WI38 (cell line): Measurements from ENCODE around the gene TMEM59.

Experiments
- H3K4me3 ChIP-seq: 2 replicates; pipeline ENCODE4 v1.5.1; 2011; ENCODE audit warnings: low read depth, mild to moderate bottlenecking, control low read depth, low read length
- TF ChIP-seq, protein P1 (sequence below): IDR thresholded peaks from 2 replicates; pipeline ENCODE4 v1.5.1; 2012; ENCODE audit warnings: low read depth, mild to moderate bottlenecking, control low read depth, low read length

The TMEM59 gene

DNA sequence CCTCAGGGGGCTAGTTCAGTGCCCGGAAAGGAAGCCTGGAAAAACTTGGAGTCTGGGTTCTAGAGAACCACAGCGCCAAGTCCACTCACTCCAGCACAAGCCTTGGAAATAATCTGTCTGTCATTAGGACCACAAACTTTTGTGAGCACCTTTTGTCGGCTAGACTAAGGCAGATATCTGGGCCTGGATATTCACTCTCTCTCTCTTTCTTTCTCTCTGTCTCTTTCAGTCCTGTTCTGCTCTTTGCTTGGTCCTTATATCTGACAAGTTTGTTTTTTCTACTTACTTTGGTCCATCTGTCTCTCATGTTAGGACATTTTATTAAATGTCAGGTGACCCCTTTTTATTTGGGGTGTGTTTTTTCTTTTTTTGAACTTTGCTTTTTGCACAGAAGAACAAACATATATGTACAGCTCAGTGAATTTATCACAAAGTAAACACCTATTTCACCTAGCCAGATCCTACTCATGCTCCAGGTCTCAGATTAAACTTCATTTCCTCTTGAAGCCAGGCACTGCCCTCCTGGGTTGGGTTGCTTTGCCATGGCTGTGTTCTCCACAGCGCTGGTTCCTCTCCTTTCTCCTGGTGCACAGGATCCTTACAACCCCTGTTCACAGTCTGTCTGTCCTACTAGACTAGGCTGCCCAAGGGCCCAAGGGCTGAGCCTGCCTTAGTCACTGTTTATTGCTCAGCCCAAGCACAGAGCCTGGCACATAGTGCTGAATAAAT, 41.2 kb upstream of the TMEM59 start:
- TF ChIP-seq, protein P1, sequence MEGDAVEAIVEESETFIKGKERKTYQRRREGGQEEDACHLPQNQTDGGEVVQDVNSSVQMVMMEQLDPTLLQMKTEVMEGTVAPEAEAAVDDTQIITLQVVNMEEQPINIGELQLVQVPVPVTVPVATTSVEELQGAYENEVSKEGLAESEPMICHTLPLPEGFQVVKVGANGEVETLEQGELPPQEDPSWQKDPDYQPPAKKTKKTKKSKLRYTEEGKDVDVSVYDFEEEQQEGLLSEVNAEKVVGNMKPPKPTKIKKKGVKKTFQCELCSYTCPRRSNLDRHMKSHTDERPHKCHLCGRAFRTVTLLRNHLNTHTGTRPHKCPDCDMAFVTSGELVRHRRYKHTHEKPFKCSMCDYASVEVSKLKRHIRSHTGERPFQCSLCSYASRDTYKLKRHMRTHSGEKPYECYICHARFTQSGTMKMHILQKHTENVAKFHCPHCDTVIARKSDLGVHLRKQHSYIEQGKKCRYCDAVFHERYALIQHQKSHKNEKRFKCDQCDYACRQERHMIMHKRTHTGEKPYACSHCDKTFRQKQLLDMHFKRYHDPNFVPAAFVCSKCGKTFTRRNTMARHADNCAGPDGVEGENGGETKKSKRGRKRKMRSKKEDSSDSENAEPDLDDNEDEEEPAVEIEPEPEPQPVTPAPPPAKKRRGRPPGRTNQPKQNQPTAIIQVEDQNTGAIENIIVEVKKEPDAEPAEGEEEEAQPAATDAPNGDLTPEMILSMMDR, result no peak
- H3K4me3 ChIP-seq, result no peak overlapping the region

DNA sequence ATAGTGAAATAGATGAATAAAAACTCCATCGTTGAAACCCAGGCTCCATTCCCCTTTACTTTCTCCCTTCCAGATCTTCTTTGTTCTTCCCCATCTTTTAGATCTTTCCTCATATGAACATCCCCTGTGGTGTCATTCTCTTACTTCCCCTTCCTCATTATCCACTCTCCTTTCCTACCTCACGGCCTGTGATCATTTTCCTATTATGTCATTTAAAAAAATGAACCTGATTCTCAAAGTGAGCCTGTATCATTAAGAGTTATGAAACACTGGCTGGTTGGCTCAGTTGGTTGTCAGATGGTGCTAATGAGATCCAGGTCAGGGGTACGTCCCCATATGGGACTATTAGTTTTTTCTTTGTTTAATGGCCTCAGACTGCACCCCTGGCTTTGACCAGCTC, 38.7 kb upstream of the TMEM59 start:
- TF ChIP-seq, protein P1, result no peak
- H3K4me3 ChIP-seq, result no peak overlapping the region

DNA sequence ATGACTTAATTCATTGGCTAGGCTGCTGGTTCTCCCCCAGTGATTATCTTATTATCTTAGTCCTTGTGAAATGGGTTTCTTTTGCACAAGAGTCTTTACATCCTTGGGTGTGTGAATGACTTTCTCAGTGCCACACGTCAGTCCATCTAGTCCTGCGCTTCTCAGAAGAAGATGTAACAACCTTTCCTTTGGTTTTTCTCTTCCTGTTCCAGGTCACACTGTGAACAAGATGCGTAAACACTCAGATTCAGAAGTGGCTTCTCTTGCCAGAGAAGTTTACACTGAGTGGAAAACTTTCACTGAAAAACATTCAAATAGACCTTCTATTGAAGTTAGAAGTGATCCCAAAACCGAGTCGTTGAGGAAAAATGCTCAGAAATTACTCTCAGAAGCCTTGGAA, 35.4 kb upstream of the TMEM59 start:
- TF ChIP-seq, protein P1, result no peak
- H3K4me3 ChIP-seq, result no peak overlapping the region

DNA sequence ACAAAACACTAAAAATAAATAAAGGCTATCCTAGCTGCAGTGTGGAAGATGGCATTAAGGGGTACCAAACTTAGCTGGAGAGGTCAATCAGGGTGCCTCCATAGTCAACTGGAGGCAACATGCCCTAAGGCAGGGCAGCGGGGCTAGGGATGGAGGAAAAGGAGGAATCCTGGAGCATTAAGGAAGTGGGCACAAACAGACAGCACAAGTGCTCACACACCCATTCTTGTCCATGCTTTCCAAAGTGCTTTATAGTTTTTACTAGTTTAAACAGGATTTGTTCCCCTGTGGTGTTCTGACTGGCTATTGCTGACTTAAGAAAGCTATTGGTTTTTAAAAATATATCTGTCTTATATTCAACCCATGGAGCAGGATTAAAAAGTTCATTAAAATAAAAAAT, 33.8 kb upstream of the TMEM59 start:
- no peak overlapping the region for H3K4me3 ChIP-seq
- TF ChIP-seq, protein P1, result no peak

DNA sequence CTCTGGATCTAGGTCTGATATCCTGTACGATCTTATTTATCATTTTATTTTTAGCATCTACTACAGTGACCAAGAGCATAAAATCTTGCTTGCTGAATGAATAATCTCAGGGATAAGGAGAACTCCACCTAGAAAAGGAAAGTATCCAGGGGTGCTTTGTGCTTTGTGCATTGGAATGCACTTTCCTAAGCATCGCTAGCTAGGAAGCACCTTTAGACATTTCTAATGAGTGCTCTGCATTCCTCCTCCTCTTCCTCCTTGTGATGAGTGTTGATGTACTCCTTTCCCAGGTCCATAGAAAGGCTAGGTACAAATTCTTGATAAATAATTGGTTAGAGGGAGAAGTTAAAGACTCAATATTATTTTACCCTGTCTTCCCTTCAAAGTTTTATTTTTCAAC, 31.8 kb upstream of the TMEM59 start:
- TF ChIP-seq, protein P1, result no peak
- H3K4me3 ChIP-seq, result no peak overlapping the region

DNA sequence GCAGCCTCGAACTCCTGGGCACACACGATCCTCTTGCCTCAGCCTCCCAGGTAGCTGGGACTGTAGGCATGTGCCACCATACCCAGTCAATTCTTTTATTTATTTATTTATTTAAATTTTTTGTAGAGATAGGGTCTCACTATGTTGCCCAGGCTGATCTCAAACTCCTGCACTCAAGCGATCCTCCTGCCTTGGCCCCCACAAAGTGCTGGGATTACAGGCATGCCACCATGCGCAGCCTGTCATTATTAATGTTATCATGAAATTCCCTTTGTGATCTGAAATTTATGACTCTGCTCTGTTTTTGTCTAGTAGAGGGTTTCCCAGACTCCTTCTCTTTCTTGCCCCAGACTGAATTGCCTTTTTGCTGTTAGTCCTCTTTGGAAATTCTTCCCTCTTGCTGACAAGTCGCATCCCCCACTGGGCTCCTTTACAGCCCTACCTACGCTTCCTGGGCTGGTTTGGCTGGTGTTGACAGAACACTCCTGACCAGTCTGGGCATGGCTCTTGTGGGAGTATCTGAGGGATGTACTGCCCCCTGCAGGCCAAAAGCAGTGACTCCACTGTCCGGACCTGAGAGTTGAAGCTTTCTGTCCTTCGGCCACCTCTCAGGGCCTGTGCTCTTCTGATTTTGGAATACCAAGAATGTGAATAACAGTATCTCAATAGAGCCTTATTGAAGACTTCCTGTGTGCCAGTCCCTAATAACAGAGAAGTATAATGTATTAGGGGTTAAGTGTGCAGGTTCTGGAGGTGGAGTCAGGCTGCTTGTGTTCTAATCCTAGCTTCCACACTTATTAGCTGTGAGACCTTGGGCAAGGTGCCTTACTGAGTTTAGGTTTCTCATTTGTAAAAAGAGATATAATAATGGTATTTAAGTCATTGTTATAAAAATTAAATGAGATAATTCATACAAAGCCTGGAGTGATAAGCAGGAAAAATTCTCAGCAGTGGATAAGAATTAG, 28.6 kb upstream of the TMEM59 start:
- TF ChIP-seq, protein P1, result peak; percentile 77
- no peak overlapping the region for H3K4me3 ChIP-seq

DNA sequence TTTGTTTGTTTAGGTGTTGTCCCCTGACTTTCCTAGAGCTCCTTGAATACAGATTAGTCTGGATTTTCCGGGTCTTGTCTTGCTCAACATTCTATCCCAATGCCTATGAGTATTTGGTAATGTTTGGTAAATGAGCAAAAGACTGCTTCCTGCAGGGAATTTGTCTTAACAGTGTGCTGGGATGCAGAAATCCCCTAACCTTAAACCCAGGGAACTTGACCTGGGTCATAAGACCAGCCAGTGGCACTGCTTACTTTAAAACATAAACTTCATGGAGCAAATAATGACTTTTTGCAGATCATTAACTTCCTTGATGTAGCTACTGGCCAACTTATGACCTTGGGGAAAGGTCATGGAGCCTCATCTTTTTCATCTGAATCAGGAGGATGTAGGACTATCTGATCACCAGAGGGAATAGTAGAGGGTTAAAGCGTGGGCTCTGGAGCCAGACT, 27.6 kb upstream of the TMEM59 start:
- TF ChIP-seq, protein P1, result no peak
- H3K4me3 ChIP-seq, result no peak overlapping the region
